ENCODE results near the gene DPM2. TPM values are rescaled to one million over a fixed set of nuclear protein-coding genes. Genes with fewer than 3 reads are reported as not detected.

DPM2 gene
- total RNA-seq, 1 donor from 2014 or later: 26.2 TPM

DNA sequence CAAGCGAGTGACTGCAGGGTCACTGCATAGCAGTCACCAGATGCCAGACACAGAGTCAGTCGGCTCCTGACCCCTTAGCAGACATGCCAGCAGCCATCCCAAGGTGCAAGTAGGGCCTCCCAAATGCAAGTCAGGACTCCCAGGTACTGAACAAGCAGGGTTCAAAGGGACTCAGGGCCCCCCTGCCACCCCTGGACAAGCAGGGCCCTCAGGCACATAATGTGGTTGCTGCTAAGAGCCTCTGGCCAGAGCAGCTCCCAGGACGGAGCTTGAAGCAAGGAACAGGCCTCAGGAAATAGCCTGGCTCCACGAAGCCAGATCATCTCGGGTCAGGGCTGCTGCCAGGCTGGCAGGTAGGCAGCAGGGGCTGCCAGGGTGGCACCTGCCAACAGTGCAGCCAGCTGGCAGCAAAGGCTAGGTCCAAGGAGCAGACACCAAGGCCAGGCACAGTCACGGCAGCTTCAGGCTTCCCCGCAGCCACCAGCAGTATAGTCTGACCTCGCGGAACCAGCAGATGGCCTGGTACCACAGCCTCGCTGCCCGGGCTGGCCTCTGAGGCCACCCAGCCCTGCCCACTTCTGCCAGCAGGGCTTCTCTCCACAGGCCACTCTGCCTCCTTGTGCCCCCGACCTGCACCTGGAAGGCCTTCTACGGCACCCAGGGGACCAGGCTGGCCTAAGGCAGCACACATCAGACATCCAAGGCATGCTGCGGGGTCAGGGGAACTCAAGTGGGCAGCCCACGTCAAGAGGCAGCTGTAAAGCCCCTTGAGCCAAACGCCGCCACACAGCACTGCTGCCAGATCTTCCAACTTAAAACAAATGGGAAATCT, 35.7 kb upstream of the DPM2 start:
- no peak overlapping the region for H3K4me3 ChIP-seq (ENCODE audit: low read depth, low read length)
- no peak for DNase-seq (ENCODE audit: low read depth)
- TF ChIP-seq, protein P1, sequence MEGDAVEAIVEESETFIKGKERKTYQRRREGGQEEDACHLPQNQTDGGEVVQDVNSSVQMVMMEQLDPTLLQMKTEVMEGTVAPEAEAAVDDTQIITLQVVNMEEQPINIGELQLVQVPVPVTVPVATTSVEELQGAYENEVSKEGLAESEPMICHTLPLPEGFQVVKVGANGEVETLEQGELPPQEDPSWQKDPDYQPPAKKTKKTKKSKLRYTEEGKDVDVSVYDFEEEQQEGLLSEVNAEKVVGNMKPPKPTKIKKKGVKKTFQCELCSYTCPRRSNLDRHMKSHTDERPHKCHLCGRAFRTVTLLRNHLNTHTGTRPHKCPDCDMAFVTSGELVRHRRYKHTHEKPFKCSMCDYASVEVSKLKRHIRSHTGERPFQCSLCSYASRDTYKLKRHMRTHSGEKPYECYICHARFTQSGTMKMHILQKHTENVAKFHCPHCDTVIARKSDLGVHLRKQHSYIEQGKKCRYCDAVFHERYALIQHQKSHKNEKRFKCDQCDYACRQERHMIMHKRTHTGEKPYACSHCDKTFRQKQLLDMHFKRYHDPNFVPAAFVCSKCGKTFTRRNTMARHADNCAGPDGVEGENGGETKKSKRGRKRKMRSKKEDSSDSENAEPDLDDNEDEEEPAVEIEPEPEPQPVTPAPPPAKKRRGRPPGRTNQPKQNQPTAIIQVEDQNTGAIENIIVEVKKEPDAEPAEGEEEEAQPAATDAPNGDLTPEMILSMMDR (conservative IDR thresholded peaks at IDR 0.05; ENCODE audit: low read depth, low read length): no peak

DNA sequence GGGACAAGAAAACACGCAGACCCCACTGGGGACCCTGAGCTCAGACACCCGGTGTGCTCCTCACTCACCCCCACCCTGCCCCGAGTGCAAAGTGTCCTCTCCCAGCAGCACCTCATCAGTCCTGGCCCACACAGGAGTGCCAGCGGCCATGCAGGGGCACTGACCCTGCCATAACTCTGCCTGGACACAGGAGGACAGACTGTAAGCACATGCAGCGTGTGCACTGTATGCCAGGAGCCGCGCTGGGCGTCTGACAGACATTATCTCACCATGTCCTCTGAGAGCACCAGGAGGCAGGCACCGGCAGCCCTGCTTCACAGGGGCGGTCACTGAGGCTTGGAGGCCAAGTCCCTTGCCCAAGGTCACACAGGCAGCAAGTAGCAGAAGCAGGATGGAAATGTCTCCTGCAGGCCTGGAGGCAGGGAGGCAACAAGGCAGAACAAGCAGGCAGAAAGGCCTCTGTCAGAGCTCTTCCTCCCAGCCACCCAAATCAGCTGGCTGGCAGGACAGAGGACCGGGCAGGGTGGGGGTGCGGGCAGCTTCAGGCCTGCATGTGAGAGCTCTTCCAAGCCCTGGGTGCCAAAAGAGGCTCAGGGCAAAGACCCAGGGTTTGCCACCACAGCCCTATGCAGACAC, 34.7 kb upstream of the DPM2 start:
- DNase-seq (ENCODE audit: low read depth): no peak
- no peak overlapping the region for H3K4me3 ChIP-seq (ENCODE audit: low read depth, low read length)
- TF ChIP-seq, protein P1 (conservative IDR thresholded peaks at IDR 0.05; ENCODE audit: low read depth, low read length): no peak

DNA sequence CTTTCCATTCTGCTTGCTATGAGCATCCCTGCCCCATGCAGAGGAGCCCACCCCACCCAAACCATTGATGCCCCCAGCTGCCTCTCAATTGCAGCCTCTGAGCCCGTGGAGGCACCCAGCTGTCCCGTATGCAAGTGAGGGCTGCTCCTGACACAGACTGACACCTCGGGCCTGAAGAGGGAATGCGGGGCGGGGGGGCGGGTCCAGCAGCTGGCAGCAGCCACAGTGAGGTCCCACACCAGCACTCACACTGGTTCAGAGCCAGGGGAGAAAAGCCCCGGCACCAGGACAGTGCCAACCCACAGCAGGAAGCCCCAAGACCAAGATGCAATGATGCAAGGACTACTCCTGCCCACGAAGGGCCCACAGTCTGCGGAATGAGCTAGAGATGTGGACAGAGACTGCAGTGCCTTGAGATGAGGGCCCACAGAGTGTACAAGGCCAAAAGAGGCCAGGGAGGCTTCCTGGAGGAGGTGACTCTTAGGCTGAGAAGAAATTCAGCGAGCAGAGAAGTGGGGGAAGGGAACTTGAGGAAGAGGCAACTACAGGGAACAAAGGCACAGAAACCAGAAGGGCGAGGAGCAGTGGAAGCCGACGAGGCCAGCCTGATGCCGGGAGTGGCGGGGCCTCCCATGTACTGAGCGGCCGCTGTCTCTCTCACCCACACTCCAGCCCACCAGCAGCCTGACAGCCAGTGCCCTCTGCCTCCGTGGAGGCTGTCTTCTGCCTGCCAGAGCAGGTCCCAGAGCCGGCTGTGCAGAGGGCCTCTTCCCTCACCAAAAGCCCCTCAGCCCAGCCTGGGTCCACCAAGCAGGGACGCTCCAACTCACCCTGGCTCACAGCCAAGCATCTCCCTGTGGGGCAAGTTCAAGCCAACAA, 33.9 kb upstream of the DPM2 start:
- DNase-seq (ENCODE audit: low read depth): no peak
- TF ChIP-seq, protein P1 (conservative IDR thresholded peaks at IDR 0.05; ENCODE audit: low read depth, low read length): no peak
- H3K4me3 ChIP-seq (ENCODE audit: low read depth, low read length): no peak overlapping the region

DNA sequence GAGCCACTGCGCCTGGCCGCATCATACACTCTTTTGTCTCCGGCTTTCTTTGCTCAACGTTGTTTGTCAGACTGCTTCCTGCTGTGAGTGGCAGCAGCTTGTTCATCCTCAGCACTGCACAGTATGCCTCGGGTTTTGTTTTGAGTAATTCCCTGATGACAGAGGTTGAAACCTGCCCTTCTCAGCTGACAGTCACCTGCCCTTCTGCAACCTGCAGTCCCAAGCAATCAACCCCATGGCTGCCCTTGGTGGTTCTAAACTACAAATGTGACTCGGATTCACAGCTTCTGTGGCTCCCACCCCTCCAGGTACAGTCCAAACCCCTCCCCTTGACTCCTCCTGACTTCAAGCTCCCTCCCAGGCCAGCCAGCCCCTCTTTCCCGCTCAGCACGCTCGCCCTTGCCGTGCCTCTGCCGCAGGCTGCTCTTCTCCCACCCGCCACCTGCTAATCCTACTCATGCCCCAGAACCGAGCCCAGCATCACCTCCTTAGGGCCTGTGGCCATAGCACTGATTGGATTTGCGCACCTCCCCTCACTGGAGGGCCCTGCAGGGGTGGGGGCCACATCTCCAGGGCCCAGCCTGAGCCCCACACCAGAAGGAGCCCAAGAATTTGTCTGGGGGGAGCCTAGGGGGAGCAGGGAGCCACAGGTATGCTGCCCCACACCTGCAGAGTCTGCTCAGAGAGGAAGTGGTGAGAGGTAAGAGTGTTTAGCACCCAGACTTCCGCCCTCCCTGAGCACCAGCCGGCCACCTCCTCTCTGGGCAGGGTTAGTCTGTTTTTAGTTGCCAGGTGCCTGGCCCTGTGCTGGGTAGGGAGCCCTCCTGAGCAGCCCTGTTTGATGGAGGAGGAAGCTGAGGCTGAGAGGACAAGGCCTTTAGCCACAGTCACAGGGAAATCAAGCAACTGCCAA, 33.0 kb upstream of the DPM2 start:
- TF ChIP-seq, protein P1 (conservative IDR thresholded peaks at IDR 0.05; ENCODE audit: low read depth, low read length): no peak
- no peak for DNase-seq (ENCODE audit: low read depth)
- H3K4me3 ChIP-seq (ENCODE audit: low read depth, low read length): no peak overlapping the region

DNA sequence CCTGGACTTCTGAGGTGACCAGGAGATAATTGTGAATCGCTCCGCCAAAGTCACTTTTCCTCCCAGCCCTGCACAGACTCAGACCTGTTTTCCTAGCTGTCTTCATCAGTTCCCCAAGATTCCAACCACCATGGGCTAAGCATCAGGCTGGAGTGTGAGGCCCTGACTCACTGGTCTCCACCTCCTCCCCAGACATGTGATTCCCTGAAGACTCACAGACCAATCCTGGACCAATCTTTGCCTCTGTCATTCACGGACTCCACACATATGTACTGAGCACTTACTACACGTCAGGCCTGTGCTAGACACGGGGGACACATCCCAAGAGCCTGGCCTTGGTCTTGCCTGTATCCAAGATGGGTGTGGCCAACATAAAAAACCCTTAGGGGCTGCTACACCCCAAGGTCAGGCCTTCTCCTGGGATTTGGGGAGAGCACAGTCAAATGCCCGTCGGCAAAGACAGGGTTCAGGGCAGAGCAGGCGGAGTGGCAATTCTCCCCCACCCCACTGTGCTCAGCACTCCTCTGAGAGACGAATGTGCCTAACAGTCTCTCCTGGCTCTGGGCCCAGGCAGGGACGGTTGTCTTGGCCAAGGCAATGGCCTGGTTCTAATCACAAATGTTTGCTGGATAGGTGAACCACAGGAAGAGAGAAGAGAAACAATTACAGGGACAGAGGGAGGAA, 31.2 kb upstream of the DPM2 start:
- DNase-seq (ENCODE audit: low read depth): no peak
- H3K4me3 ChIP-seq (ENCODE audit: low read depth, low read length): no peak overlapping the region
- TF ChIP-seq, protein P1 (conservative IDR thresholded peaks at IDR 0.05; ENCODE audit: low read depth, low read length): no peak

All from epithelial cell of proximal tubule (primary cell).